WERI-Rb-1 (cell line): Measurements from ENCODE around the gene PCNT.
"Not testable (repeated sequence)": the region's sequence is repeated elsewhere in the genome, so short reads cannot be mapped to it uniquely, and the experiment has no call there.

Experiments used
- DNase-seq: peaks from one replicate; pipeline ENCODE4 v3.0.0-alpha.2; 2020
- H3K27ac ChIP-seq: fragments of 250-450 bp; sonication (Bioruptor Pico); 2 replicates; pipeline ENCODE4 v1.5.1; 2020; ENCODE audit warnings: mild to moderate bottlenecking, moderate library complexity
- H3K27me3 ChIP-seq: fragments of 250-450 bp; sonication (Bioruptor Pico); 2 replicates; pipeline ENCODE4 v1.5.1; 2021; ENCODE audit warnings: mild to moderate bottlenecking, low read depth, moderate library complexity; ENCODE audit not compliant: insufficient read depth, severe bottlenecking
- H3K36me3 ChIP-seq: fragments of 250-450 bp; sonication (Bioruptor Pico); 2 replicates; pipeline ENCODE4 v1.5.1; 2020; ENCODE audit warnings: mild to moderate bottlenecking, moderate library complexity
- H3K4me3 ChIP-seq: 2 replicates; pipeline ENCODE4 v1.5.1; 2011; ENCODE audit warnings: low read depth, mild to moderate bottlenecking, control low read depth, low read length
- H3K9me3 ChIP-seq: fragments of 250-450 bp; sonication (Bioruptor Pico); 2 replicates; pipeline ENCODE4 v1.5.1; 2021; ENCODE audit warnings: mild to moderate bottlenecking, moderate library complexity; ENCODE audit not compliant: severe bottlenecking
- CTCF ChIP-seq: IDR thresholded peaks from 2 replicates; pipeline ENCODE4 v1.5.1; 2011; ENCODE audit warnings: low read depth, mild to moderate bottlenecking, control low read depth, inconsistent platforms, low read length

Gene PCNT

DNA sequence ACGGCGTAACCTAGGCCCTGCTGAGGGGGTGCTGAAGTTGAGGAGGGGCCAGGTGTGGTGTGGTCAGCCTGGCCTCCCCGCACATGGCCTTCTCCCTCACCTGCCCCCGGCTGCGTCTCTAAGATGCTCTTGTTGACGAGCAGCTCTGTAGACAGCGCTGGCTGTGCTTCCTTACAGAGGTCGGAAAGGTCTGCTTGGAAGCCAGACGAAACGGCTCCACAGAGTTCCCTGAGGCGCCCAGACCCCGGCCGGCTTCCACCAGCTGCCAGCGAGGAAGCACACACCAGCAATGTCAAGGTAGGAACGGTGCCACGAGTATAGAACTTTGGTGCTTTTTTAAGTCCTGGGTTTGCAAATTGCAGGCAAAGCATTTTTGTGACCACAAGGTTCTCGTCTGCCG is 116.0 kb downstream of the PCNT start:
- H3K36me3 ChIP-seq = peaks cover 98% of the 10 kb centered on the region
- H3K27ac ChIP-seq = no peak overlapping the region
- no peak for TF ChIP-seq CTCF
- H3K4me3 ChIP-seq = no peak overlapping the region
- H3K9me3 ChIP-seq = no peaks in the 10 kb centered on the region
- no peaks in the 10 kb centered on the region for H3K27me3 ChIP-seq
- no peak for DNase-seq

GRCh38 chr21:46441331-46441730 is 117.4 kb downstream of the PCNT start:
- DNase-seq = no peak
- H3K27ac ChIP-seq = no peak overlapping the region
- no peak overlapping the region for H3K4me3 ChIP-seq
- no peaks in the 10 kb centered on the region for H3K27me3 ChIP-seq
- TF ChIP-seq CTCF = no peak
- H3K36me3 ChIP-seq = peaks cover 98% of the 10 kb centered on the region
- no peaks in the 10 kb centered on the region for H3K9me3 ChIP-seq

DNA sequence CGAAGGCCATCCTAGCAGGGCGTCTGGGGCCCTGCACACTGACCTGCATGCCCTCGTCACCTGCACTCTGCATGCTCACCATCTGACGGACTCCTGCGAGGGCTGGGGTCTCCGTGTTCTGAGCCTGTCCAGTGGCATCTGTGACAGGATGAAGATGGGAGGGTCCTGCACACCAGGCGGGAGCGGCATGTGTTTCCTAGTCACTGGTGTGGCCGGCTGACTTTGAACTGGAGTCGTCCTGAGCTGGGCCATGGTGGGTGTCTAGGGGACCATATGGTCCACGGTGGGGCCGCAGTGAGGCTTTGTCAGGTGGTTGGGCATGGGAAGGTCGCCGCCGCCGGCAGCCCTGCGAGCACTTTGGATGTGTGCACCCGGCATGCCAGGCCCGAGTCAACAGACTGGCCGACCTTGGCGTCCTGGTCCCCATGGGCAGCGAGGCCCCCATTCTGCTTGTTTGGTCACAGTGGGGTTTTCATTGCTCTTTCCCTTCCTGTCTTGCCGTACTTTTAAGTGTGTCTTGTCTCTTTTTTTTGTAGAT is 118.1 kb downstream of the PCNT start:
- Histone ChIP-seq H3K36me3 (peaks cover 97% of the 10 kb centered on the region), H3K4me3 (no peak overlapping the region), H3K27me3 (no peaks in the 10 kb centered on the region), H3K9me3 (peaks cover 2% of the 10 kb centered on the region), H3K27ac (no peak overlapping the region)
- DNase-seq = no peak
- TF ChIP-seq CTCF = no peak

DNA sequence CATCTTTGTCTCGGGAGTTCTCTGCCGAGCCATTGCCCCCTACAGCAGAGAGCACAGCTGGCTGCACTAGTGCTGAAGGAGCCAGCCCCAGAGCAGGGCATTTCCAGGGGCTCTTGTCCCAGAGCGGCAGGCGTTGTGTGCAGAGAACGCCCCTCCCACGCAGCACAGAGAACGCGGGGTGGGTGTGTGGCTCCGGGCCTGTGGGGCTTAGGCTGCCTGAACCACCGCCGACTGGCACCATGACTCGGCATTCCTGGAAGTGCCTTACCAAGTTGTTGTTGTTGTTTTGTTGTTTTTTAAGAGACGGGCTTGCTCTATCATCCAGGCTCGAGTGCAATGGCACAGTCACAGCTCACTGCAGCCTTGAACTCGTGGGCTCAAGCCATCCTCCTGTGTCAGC is 119.0 kb downstream of the PCNT start:
- Histone ChIP-seq H3K4me3 (no peak overlapping the region), H3K36me3 (peaks cover 96% of the 10 kb centered on the region), H3K27ac (no peak overlapping the region), H3K9me3 (peaks cover 3% of the 10 kb centered on the region), H3K27me3 (no peaks in the 10 kb centered on the region)
- no peak for TF ChIP-seq CTCF
- DNase-seq = no peak

GRCh38 chr21:46443910-46444309 is 120.0 kb downstream of the PCNT start:
- H3K27ac ChIP-seq = no peak overlapping the region; the same call in 1 of the 2 replicates
- H3K36me3 ChIP-seq = peaks cover 94% of the 10 kb centered on the region
- peaks cover 12% of the 10 kb centered on the region for H3K9me3 ChIP-seq
- no peak for TF ChIP-seq CTCF
- no peak overlapping the region for H3K4me3 ChIP-seq
- no peak for DNase-seq
- H3K27me3 ChIP-seq = no peaks in the 10 kb centered on the region

GRCh38 chr21:46448108-46448507 is 124.2 kb downstream of the PCNT start:
- peaks cover 52% of the 10 kb centered on the region for H3K36me3 ChIP-seq
- H3K4me3 ChIP-seq = no peak overlapping the region
- H3K9me3 ChIP-seq = peaks cover 12% of the 10 kb centered on the region
- no peak for TF ChIP-seq CTCF
- no peaks in the 10 kb centered on the region for H3K27me3 ChIP-seq
- H3K27ac ChIP-seq = no peak overlapping the region
- no peak for DNase-seq

- not testable (repeated sequence) for DNase-seq, H3K27me3 ChIP-seq, H3K27ac ChIP-seq, H3K4me3 ChIP-seq
- Histone ChIP-seq H3K9me3 (peaks cover 12% of the 10 kb centered on the region), H3K36me3 (peaks cover 45% of the 10 kb centered on the region)
These were observed 124.9 kb downstream of the PCNT start for GRCh38 chr21:46448855-46449254.
